KMS-11 (cell line): Measurements from ENCODE around the gene TAS2R1.

ENCODE experiments used
- H2AFZ ChIP-seq: fragments of 200-600 bp; sonication (generic); 2 replicates; pipeline ENCODE4 v1.6.1; 2016; ENCODE audit warnings: antibody characterized with exemption, mixed run types, low read depth
- H3K27ac ChIP-seq: fragments of 200-600 bp; sonication (generic); 2 replicates; pipeline ENCODE4 v1.6.1; 2016; ENCODE audit warnings: mild to moderate bottlenecking, mixed run types
- H3K27me3 ChIP-seq: fragments of 200-600 bp; sonication (generic); 2 replicates; pipeline ENCODE4 v1.6.1; 2017; ENCODE audit warnings: mild to moderate bottlenecking, low read depth, mixed run types, moderate library complexity; ENCODE audit not compliant: insufficient read depth
- H3K36me3 ChIP-seq: fragments of 200-600 bp; sonication (generic); 2 replicates; pipeline ENCODE4 v1.6.1; 2017; ENCODE audit warnings: mild to moderate bottlenecking, mixed run types; ENCODE audit not compliant: insufficient read depth
- H3K4me1 ChIP-seq: fragments of 200-600 bp; sonication (generic); 2 replicates; pipeline ENCODE4 v1.6.1; 2016; ENCODE audit warnings: mild to moderate bottlenecking, low read depth, mixed run types; ENCODE audit not compliant: poor library complexity, severe bottlenecking
- H3K4me2 ChIP-seq: fragments of 200-600 bp; sonication (generic); 2 replicates; pipeline ENCODE4 v1.7.0; 2016; ENCODE audit warnings: mild to moderate bottlenecking, mixed run types
- H3K4me3 ChIP-seq: fragments of 200-600 bp; sonication (generic); IDR thresholded peaks from 2 replicates; pipeline ENCODE4 v1.6.1; 2017; ENCODE audit warnings: low read depth, low read length, mixed read lengths; ENCODE audit not compliant: insufficient read depth
- H3K79me2 ChIP-seq: fragments of 200-600 bp; sonication (generic); 2 replicates; pipeline ENCODE4 v1.6.1; 2016; ENCODE audit warnings: low read depth, mixed run types; ENCODE audit not compliant: insufficient read depth
- H3K9ac ChIP-seq: fragments of 200-600 bp; sonication (generic); 2 replicates; pipeline ENCODE4 v1.6.1; 2016; ENCODE audit warnings: mild to moderate bottlenecking, mixed run types
- H4K20me1 ChIP-seq: fragments of 200-600 bp; sonication (generic); 2 replicates; pipeline ENCODE4 v1.6.1; 2016; ENCODE audit warnings: mild to moderate bottlenecking, mixed run types; ENCODE audit not compliant: insufficient read depth
- TF ChIP-seq, protein P1 (sequence below): fragments of 200-600 bp; sonication (generic); conservative IDR thresholded peaks from 2 replicates; pipeline ENCODE4 v1.6.1; 2017; ENCODE audit warnings: low read depth, mild to moderate bottlenecking, antibody characterized with exemption, low read length, moderate library complexity, mixed read lengths

Gene TAS2R1, protein sequence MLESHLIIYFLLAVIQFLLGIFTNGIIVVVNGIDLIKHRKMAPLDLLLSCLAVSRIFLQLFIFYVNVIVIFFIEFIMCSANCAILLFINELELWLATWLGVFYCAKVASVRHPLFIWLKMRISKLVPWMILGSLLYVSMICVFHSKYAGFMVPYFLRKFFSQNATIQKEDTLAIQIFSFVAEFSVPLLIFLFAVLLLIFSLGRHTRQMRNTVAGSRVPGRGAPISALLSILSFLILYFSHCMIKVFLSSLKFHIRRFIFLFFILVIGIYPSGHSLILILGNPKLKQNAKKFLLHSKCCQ

DNA sequence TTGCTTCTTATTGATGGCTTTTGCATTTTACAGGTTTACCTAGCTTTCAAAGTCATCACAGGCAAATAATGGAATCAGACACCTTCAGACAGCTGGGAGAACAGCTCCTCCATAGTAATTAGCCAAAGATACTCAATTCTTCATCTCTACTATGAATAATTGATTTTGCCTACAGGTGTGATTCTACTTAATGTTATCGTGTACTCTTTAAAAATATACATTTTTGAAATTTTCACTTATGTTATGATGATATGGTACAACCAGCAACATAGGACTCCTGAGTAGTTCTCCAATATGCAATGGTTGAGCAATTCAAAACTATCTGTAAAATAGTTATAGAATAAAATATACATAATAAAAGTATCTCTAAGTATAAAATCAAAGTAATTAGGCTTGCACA lies at the start of gene TAS2R1:
Gene TAS2R1, minus strand, starts transcription at position 101 of the 400 bp plus-strand sequence. CDS start 319 bp downstream, outside the sequence.
- Histone ChIP-seq H3K9ac (no peak within 1 kb of the TSS), H2AFZ (no peak within 1 kb of the TSS), H3K79me2 (no peaks in the 10 kb centered on the region), H3K36me3 (no peaks in the 10 kb centered on the region), H3K27me3 (no peaks in the 10 kb centered on the region), H4K20me1 (no peaks in the 10 kb centered on the region), H3K4me2 (no peak within 1 kb of the TSS), H3K4me3 (no peak within 1 kb of the TSS), H3K27ac (no peak within 1 kb of the TSS), H3K4me1 (no peaks in the 10 kb centered on the region)
- TF ChIP-seq, protein P1, sequence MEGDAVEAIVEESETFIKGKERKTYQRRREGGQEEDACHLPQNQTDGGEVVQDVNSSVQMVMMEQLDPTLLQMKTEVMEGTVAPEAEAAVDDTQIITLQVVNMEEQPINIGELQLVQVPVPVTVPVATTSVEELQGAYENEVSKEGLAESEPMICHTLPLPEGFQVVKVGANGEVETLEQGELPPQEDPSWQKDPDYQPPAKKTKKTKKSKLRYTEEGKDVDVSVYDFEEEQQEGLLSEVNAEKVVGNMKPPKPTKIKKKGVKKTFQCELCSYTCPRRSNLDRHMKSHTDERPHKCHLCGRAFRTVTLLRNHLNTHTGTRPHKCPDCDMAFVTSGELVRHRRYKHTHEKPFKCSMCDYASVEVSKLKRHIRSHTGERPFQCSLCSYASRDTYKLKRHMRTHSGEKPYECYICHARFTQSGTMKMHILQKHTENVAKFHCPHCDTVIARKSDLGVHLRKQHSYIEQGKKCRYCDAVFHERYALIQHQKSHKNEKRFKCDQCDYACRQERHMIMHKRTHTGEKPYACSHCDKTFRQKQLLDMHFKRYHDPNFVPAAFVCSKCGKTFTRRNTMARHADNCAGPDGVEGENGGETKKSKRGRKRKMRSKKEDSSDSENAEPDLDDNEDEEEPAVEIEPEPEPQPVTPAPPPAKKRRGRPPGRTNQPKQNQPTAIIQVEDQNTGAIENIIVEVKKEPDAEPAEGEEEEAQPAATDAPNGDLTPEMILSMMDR = no peak

DNA sequence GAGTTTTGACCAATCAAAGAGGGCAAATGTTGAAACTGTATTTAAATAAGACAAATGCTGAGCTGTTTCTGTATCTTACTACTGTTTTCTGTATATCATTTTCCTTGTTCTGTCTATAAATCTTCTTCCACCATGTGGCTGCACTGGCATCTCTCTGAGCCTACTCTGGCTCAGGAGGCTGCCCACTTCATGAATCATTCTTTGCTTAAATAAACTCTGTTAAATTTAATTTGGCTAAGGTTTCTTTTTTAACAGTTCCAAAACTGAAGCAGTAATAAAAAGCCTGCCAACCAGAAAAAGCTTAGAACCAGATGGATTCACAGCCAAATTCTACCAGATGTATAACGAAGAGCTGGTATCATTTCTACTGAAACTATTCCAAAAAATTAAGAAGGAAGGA lies 40.2 kb upstream of the TAS2R1 start:
- H3K27ac ChIP-seq = no peak overlapping the region
- H3K4me2 ChIP-seq = no peak overlapping the region
- H4K20me1 ChIP-seq = no peaks in the 10 kb centered on the region
- H3K9ac ChIP-seq = no peak overlapping the region
- H3K4me3 ChIP-seq = no peak overlapping the region
- TF ChIP-seq, protein P1 = no peak
- no peaks in the 10 kb centered on the region for H3K27me3 ChIP-seq
- no peaks in the 10 kb centered on the region for H3K79me2 ChIP-seq
- H3K4me1 ChIP-seq = no peaks in the 10 kb centered on the region
- no peaks in the 10 kb centered on the region for H3K36me3 ChIP-seq
- H2AFZ ChIP-seq = no peak overlapping the region

DNA sequence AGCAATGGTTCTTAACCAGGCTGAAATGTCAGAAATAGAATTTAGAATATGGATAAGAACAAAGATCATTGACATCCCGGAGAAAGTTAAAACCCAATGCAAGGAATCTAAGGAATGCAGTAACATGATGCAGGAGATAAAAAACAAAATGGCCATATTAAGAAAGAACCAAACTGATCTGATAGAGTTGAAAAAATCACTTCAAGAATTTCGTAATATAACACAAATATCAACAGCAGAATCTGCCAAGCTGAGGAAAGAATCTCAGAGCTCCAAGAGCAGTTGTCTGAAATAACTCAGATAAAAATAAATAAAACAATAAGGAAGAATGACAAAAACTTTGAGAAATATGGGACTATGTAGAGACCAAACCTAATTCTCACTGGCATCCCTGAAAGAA lies 37.8 kb upstream of the TAS2R1 start:
- H2AFZ ChIP-seq = no peak overlapping the region
- H3K4me3 ChIP-seq = no peak overlapping the region
- no peaks in the 10 kb centered on the region for H3K27me3 ChIP-seq
- no peaks in the 10 kb centered on the region for H3K79me2 ChIP-seq
- H3K36me3 ChIP-seq = no peaks in the 10 kb centered on the region
- H3K9ac ChIP-seq = no peak overlapping the region
- H3K4me2 ChIP-seq = no peak overlapping the region
- TF ChIP-seq, protein P1 = no peak
- no peaks in the 10 kb centered on the region for H3K4me1 ChIP-seq
- no peak overlapping the region for H3K27ac ChIP-seq
- H4K20me1 ChIP-seq = no peaks in the 10 kb centered on the region

DNA sequence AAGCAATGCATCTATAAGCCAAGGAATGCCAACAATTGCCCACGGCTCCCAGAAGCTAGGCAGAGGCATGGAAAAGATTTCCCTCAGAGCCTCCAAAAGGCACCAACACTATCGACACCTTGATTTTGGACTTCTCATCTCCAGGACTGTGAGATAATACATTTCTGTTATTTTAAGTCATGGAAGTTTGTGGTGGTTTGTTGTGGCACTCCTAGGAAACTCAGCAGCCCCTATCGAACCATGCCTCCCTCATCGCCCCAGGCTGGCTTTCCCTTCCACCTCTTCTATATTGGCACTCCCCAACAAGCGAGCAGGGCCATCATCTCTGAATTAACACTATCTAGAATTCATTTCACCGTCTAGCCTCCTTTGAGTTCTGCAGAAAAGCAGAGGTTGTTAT lies 33.7 kb upstream of the TAS2R1 start:
- H3K36me3 ChIP-seq = no peaks in the 10 kb centered on the region
- H4K20me1 ChIP-seq = no peaks in the 10 kb centered on the region

More for the DNA sequence above, 33.7 kb upstream of the TAS2R1 start:
- H3K27me3 ChIP-seq = no peaks in the 10 kb centered on the region
- H3K27ac ChIP-seq = no peak overlapping the region
- H2AFZ ChIP-seq = no peak overlapping the region
- TF ChIP-seq, protein P1 = no peak
- no peak overlapping the region for H3K4me3 ChIP-seq
- no peaks in the 10 kb centered on the region for H3K4me1 ChIP-seq
- H3K9ac ChIP-seq = no peak overlapping the region
- H3K4me2 ChIP-seq = no peak overlapping the region
- H3K79me2 ChIP-seq = no peaks in the 10 kb centered on the region
